Breast epithelium (tissue), 3 donors: ENCODE measurements around the gene HRH2.

Experiments
- CTCF ChIP-seq, 3 donors: fragments of 450-650 bp; IDR thresholded peaks; one replicate each; pipeline ENCODE4 v1.5.1; 2016 to 2017; ENCODE audit warnings: antibody characterized with exemption in 3 of 3, mild to moderate bottlenecking in 3 of 3, moderate library complexity in 3 of 3
- POLR2A ChIP-seq: fragments of 450-650 bp; IDR thresholded peaks from one replicate; pipeline ENCODE4 v1.6.1; 2016; ENCODE audit warnings: antibody characterized with exemption, mild to moderate bottlenecking, moderate library complexity
- POLR2AphosphoS5 ChIP-seq, 3 donors: sonication (generic); formaldehyde crosslinking; IDR thresholded peaks; one replicate each; pipeline ENCODE4 v1.6.1; 2017; ENCODE audit warnings: antibody characterized with exemption in 3 of 3

DNA sequence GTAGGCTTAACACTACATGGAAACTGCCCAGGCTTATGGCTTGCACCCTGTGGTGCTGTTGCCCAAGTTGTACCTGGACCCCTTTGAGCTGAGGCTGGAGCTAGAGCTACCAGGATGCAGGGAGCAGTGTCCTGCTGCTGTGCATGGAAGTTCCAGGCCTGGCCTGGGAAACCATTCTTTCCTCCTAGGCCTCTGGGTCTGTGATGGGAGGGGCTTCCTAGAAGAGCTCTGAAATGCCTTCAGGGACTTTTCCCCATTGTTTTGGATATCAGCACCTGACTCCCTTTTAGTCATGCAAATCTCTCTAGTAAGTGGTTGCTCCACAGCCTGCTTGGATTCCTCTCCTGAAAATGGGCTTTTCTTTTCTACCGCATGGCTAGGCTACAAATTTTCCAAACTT is 7.9 kb upstream of the HRH2 start:
- TF ChIP-seq CTCF (IDR thresholded peaks at IDR 0.05): no peak
- no peak for TF ChIP-seq POLR2AphosphoS5 (IDR thresholded peaks at IDR 0.05)
- no peak for TF ChIP-seq POLR2A
